ENCODE measurements around the gene CAPN15.

- TF ChIP-seq POLR2A (IDR thresholded peaks at IDR 0.05), result no peak
- no peak for TF ChIP-seq CTCF (IDR thresholded peaks at IDR 0.05)
Measured at GRCh38 chr16:534135-534534, 6.6 kb downstream of the CAPN15 start.

Measured in testis (tissue), 2 donors.